Stimulated activated CD4-positive, alpha-beta T cell treated with anti-CD3 and anti-CD28 coated beads, Interleukin-4, amount 100 ng/mL, for 1 hour (primary cell): ENCODE data around the gene CHGA.

ENCODE experiments used
- DNase-seq: peaks from one replicate; pipeline ENCODE4 v3.0.0-alpha.2; 2020

CHGA gene

DNA sequence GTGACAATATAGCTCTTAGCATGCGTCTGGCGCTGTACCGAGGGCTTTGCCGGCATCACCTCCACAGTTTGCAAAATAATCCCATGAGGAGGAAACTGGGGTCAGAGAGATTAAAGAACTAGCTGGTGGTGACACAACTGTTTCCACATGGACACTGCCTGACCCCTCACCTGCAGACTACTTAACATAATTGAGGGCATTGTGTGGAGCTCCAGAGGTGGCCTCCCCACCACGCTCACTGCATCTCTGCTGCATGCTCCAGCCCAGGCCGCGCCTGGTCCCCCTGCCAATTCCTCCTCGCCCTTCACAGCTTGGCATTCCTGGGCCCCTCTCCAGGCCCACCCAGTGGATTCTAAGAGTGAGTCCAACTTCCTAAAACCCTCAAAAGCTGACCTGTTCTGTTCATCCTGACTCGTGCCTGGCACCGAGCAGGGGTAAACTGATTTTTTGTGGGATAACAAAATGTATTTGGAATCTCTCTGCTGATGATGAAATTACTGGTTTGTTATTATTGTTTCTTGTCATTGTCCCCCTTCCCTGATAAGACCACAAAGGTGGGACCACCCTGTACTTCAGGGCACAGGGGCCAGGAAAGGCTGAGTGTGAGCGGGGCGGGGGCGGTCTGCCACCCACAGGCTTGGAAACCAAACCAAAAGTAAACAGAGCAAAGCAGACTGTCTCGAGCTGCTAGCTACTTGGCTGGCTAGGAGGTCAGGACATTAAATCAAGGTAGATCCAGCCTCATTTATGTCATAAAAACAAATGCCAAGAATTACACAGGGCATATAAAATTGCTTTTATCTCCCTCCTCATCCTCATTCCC lies 40.6 kb downstream of the CHGA start:
- no peak for DNase-seq

DNA sequence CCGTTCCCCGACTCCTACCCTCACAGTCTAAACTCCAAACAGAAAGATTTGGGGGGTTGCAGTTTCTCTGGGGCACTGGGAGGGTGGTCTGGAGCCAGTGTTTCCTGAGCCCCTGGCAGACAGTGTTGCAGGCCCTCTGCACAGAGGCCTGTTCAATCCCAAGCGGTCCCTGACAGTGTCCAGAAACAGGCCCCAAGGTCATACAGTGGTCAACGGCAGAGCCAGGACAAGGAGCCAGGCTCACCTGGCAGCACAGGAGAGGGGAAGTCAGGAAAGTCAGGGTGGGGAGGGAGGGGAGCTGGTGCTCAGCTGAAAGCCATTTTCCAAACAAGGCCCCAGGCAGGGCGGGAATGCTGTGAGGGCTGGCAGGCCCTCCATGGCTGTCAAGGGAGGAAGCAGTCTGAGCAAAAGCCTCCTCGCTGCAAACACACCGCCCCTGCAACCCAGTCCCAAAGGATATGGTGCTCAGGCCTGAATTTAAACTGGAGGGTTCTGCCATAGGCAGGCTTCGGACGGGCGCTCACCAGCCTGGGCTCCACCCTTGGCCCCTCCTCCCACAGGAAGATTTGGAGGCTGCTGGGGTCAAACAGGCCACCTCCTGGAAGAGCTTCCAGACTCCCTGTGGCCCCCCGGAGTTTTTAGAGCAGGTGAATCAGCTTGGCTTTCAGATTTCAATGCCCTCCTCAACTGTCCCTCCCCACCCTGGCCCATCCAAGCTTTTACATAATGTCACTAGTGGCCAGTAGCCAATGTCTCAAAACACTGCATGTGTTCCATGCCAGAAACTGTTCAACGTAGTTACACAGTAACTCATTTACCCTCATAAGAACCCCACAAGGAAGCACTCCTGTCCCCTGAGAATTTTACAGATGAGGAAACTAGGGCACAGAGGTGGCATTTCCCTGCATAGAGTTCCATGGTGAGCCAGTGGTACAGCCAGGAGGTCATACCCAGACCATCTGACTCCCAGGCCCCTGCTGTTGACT lies 41.5 kb downstream of the CHGA start:
- no peak for DNase-seq

DNA sequence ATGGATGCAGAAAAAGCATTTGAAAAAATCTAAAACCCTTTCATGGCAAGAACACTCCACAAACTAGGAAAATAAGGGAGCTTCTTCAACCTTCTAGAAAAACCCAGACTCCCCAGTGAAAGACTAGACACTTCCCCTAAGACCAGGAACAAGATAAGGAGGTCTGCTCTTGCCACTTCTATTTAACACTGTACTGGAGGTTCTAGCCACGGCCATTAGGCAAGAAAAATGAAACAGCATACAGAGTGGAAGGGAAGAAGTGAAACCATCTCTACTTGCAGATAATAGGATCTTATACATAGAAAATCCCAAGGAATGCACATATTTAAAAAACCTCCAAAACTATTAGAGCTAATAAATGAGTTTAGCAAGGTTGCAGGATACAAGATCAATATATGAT lies 42.3 kb downstream of the CHGA start:
- no peak for DNase-seq

DNA sequence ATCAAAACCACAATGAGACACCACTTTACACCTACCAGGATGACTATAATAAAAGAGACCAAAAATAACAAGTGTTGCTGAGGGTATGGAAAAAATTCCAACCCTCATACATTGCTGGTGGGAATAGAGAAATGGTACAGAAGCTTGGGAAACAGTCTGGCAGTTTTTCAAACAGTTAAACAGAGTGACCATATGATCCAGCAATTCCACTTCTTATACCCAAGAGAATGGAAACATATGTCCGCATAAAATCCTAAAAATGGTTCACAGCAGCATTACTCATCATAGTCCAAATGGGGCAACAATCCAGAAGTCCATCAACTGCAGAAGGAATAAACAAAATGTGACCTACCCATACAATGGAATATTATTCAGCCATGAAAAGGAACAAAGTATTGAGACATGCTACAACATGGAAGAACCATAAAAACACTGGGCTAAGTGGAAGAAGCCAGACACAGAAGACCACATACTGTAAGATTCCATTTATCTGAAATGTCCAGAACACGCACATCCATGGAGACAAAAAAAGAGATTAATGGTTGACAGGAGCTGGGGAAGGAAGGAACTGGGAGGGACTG lies 44.5 kb downstream of the CHGA start:
- DNase-seq, result no peak

DNA sequence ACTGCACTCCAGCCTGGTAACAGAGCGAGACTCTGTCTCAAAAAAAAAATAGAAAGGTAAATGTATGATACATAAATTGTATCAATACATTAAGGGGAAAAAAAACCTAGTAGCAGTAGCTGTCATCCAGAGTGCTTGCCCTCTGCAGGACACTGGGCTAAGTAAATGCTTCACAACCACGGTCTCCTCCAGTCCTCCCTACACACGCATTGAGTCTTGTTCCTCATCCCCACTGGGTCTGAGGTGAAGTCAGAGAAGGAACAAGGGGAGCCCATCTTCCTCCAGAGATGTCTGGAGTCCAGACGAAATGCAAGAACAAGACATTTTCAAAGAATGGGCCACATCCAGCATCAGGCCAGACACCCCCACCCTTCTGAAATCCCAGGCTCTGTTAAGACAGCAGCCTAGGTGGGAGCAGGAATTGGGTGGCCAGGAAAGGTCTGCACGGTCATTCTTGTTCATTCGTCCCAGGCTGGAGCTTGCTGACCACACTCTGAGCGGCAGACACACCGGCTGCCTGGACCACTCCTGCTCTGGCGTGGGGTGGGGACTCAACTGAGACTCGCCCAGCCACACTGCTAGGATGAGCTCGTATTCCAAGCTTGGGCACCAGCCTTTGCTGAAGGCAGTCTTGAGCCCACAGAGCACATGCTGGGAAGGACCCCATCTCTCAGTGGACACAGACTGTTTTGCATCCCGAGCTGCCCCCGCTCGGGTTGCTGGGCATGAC lies 45.5 kb downstream of the CHGA start:
- no peak for DNase-seq

DNA sequence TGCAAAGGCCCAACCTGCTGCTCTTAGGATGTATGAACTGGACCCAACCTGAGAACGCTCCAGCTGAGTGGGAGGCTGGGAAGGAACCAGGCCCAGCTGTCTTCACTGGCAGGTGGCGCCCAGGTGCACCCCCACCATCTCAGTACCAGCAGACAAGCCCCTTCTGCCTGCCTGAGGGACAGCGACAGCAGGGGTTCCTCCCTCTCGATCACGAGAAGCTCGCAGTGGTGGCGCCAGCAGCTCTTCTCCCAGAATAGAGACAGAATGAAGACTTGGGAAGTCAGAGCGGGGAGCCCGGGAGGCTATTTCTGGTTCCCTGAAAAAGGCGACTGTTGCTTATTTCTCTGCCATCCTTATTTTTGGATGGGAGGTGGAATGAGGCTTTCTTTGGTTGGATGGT lies 46.5 kb downstream of the CHGA start:
- DNase-seq, result no peak

DNA sequence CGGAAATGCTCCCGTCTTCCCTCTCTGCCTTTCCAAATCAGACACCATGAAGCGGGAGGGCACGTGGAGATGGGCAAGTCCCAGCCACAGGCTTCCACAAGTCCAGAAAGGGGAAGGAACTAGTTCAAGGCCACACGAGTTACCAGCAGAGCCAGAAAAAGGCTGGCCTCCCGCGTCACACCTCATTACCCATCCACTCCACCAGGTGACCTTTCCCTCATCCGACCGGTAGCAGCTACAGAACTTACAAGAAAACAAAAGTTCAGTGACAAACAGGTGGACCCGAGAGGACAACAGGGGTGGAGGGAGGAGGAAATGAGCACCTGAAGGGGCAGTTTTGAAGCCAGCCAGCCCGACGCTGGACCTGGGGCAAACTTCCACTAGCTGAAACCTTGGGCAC lies 46.9 kb downstream of the CHGA start:
- no peak for DNase-seq

DNA sequence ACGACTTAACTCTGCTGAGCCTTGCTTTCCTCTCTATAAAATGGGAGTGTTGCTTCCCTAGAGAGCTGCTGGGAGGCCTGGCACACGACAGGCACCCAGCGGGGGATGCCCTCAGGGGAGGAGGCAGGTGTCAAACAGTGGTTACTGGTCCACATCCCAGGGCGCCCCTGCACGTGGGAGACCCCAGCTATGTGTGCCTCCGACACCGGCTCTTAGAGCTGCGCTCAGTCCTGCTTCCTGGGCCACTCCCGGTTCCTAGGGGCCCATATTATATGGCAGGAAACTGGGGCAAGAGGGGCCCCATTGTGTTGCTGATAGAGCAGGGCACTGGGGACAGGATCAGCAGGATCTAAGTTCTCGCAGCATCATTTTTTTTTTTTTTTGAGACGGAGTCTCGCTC lies 47.3 kb downstream of the CHGA start:
- no peak for DNase-seq

DNA sequence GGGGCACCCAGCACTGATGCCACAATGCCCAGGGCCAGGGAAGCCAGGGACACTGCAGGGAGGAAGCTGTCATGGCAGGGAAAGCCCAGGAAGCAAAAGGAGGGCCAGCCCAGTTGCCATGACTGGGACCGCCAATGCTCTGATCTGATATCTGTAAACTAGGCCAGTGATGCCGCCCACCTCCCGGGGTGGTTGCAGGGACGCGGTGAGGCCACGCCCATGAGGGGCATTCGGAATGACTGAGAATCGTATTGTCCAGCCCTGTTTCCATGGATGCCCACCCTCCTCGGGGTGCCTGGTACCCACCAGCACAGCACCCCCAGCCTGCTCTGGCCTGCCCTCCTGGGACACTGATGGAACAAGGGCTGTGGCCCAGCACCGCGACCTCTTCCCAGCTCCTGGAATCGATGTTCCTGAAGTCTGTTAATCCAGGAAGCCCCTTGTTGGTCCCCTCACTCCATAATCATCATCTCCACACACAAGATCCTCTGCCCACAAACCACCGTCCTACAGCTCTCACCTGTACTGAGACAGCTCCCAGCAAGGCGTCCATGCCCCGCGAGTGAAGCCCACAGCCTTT lies 48.7 kb downstream of the CHGA start:
- no peak for DNase-seq

DNA sequence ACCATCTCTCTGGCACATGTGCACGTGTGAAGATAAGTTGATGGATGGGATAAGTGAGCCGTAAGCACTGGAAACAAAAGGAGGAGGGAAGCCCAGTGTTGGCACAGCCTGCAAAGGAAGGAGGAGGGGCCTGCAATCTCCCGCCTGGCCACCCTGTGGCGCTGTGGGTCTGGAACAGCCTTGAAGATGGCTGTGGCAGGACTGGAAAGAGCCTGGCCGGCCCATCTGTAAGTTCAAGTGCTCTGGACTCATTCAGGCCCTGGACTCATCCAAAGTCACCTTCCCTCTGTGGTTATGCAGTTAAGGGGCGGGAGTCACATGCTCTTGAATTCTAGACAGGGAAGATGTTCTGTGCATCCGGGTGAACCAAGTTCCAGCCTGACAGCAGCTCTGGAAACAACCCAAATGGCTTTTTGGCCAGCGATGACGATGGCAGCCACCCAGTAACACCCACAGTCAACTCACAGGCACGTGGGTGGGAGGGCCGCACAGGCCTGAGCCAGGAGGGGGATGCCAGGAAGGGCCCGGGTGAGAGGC lies 50.4 kb downstream of the CHGA start:
- no peak for DNase-seq

DNA sequence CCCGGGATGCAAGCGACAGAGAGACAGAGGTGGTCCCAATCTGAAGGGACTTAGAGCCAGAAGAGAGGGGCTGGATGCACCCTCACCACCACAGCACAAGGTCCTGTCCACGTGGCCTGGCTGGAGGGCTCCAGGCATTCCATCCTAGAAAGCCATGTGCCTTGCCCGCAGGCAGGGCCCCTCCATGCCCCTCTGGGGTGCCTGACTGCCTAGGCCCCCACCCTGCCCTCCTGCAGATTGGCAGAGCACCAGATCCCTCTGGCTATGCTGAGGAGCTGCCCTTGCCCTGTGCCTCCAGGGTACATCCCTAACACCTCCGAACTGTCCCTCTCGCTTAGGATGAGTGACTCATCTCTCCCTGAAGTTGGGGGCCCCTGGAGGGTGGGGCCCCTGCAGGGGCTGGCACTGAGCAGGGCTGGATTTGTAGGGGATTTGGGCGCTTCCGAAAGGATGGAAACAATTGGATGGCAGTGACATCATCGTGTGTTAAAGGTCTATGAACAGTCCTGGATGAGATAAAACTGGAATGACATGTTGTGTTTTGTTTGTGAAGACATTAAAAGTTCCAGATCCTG lies 50.9 kb downstream of the CHGA start:
- DNase-seq, result no peak

DNA sequence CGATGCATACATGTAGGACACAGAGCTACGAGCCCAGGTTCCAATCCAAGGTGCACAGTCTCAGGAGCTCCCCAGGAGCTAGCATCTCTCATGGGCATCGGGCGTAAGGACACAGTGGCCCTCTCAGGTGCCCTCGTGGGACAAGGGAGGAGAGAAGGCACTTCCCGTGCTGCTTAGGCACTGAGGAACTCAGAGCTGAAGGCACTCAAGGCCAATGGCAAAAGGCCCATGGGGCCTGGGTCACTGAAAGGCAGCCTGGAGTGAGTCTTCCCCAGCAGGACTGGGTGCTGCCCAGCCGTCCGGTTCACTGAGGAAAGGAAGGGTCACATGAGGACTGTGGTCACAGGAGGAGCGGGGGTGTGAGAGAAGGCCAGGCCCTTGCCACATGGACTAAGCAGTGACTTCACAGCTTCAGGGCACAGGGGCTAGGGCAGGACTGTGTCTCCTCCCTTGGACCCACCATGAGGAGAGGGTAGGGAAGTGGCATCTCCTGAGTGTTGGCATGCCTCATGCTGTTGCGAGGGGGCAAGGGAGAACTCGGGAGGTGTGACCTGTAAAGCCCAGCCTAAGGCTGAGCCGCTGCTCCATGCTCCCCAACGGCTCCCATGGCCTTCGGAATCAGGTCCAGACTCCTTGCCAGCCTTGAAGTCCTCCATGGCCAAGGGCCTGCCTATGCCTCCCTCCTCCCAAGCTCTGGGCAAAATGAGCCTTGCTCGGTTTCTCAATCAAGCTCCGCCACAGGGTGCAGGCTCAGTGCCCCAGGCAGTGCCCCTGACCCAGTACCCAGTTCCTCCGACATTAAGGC lies 51.8 kb downstream of the CHGA start:
- no peak for DNase-seq

DNA sequence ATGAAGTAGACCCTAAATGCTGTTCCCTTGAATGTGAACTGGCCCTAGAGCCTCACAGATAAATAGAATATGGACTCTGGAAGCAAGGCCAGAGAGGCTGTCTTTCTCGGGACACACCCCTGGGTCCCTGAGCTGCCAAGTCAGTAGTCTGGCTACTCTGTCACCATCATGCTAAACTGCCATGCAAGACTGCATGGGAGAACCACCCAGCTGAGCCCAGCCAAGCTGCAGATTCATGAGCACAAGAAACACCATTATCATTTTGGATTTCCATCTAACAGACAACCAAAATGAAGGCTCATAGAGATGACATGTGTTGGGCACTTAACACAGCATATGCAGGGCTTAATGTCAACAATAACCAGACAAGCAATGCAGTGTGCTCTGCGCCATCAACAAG lies 53.3 kb downstream of the CHGA start:
- no peak for DNase-seq

DNA sequence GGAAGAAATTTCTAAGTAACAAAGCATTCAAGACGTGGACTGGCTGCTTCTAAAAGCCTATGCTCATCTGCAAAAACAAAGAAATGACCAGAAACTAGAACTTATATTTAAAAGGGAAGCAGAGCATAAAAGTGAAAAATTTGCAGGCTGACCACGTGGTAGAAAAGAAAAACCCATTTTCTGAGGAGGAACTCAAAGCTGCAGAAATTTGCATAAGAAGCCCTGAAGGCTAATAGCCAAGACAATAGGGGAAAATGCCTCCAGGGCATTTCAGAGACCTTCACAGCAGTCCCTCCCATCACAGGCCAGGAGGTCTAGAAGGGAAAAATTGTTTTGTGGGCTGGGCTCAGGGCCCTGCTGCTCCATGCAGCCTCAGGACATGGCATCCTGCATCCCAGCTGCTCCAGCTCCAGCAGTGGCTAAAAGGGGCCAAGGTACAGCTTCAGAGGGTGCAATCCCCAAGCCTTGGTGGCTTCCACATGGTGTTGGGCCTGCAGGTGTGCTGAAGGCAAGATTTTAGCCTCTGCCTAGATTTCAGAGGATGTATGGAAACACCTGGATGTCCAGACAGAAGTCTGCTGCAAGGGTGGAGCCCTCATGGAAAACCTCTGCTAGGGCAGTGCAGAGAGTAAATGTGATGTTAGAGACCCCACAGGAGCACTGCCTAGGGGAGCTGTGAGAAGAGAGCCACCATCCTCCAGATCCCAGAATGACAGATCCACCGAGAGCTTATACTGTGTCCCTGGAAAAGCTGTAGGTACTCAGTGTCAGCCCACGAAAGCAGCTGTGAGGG lies 55.5 kb downstream of the CHGA start:
- DNase-seq, result no peak

DNA sequence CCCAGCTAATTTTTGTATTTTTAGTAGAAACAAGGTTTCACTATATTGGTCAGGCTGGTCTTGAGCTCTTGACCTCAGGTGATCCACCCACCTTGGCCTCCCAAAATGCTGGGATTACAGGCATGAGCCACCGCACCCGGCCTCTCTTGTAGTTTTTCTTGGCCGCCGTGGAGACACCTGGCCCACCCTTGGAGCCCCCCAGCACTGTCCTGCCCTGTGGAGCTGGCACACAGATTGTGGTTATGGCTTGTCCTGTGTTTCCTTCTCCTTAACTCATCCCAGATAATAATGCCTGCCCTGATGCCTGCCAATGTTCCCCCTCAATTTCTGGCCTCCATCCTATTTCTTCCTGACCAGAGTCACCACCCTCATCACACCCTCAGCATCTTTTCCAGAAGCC lies 57.9 kb downstream of the CHGA start:
- no peak for DNase-seq

DNA sequence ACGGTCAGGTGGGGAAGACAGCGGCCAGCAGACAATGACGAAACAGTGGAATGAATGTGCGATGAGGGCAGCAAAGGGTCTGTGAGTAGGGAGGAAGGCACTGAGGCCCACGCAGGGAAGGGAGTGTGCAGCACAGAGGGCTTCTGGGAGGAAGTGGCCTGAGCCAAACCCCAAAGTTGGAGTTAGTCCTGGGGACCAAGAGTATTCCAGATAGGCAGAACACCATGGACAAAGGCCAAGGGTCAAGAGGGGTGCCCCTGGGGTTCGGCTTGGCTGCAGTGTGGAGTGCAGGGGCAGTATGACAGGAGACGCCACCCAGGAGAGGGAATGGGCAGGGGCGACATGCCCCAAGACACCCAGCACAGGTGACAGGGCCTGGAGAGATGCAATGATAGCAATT lies 58.8 kb downstream of the CHGA start:
- no peak for DNase-seq

DNA sequence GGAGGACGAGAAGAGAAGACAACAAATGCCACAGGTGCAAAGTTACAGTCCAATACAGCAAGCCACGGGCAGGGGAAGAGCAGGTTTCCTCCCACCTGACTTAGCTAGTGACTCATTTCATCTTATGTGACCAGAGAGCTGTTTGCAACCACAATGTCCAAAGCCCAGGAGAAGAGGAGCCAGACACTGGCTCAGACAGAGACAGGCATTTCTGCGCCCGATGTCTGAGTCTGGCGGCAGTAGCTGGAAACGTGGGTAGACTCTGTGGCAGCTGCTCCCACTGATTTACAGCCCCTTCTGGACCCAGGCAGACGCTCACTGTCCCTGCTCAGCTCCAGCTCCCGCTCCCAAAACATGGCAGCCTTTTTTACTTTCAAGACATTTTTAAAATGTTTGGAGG lies 60.0 kb downstream of the CHGA start:
- DNase-seq, result no peak

DNA sequence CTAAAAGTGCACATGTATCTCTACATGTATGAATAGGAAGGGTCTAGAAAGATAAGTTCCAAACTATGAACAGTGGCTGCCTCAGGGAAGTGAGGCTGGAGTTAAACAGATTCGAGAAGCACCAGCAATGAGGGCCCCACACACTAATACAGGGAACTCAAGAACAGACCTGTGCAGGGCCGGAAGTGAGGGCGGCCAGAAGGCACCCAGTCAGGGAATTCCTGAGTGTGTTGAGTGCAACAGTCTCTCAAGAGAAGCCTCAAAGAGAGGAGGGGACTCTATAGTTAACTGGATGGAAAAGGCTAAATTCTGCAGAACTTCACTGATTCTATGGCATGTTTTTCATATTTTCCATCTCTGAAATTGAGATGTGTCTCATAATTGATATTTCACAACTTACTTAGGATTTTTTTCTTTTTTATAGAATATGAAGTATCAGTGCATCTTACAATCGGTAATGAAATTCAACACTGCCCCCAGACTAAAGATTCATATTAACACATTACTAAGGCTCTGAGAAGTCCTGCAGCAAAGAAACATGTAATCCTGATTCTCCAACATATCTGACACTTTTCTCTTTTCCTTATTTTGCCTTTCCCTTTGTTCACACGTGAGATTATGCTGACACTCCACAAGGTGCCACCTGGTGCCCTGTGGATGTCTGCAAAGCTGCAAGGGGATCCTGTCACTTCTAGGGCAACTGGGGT lies 61.3 kb downstream of the CHGA start:
- no peak for DNase-seq
